Suppressor macrophage treated with lipopolysaccharide for 4 hours (primary cell): ENCODE measurements around the gene DHDH.

Experiments used
- DNase-seq: peaks from one replicate; pipeline ENCODE4 v3.0.0-alpha.2; 2020

Gene DHDH

GRCh38 chr19:48968179-48968661, 34.7 kb downstream of the DHDH start:
- DNase-seq: no peak

DNA sequence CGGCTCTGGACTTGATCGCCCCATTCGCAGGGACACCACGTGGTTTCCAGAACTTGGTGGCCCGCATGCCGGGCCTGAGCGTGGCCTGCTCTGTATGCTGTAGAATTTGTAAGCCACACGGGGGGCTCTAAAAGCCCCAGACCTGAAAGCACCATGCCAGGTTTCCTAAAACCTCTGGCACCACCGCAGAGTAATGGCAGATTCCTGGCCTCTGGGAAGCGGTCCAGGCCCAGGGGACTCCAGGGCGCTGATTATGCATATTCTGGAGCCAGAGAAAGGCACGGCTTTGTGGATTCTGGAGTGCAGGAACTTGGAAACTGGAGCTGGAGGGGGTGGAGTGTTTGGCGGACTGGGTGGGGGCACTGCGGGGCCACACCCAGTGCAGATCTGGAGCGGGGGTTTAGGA, 35.3 kb downstream of the DHDH start:
- DNase-seq: no peak

DNA sequence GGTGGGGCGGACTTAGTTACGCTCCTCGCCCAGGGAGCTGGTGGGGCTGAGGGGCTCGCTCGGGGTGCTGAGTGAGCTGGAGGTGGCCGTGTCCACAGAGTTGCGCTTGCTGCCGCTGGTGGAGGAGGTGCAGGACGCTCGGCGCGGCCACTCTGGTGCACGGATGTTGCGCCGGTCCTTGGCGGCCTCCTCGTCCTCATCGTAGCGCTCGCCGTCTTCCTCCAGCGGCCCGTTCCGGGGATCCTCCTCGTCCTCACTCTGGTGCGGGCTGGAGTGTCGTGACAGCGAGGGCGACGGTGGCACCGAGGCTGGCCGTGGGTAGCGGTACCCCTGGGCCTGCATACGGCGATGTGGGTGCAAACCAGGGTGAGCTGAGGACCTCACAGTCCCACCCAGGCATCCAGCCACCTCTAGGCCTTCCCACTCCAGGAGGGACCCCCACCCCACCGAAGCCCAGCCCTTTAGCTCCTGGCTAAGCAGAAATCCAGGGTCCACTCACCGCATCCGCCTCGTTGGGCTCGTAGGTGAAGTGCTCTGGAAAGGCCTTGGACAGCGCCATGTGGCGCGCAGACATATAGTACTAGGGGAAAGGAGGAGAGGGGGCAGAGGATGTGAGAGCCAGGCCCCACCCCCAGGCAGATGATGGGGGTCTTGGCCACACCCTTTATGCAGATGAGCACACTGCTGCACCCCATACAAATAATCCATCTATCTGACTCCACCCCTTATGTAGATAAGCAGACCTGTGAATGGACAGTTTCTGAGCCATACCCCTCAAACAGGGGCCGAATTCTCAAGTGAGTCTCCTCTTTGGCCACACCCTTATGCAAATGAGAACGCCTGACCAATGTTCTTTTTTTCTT, 36.0 kb downstream of the DHDH start:
- DNase-seq: no peak

GRCh38 chr19:48970139-48970766, 36.8 kb downstream of the DHDH start:
- no peak for DNase-seq

DNA sequence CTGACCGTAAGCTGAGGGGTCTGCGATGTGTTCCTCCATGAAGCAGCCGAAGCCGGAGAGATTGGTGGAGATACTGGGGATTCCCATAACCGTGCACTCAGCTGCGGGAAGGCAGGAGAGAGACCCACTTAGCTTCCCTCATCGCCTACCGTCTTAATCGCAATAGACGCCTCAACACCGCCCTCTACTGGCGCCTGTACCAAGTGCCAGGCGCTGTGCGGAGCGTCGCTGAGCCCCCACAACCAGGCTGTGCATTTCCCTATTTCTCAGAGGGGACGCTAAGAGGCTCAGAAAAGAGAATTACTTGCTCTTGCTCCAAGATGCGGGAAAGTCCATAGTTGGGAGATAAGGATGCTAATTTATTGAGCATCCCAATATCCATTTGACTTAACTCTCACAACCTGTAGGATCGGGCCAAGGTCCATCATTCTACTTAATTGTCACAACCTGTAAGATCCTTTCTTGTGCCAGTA, 37.5 kb downstream of the DHDH start:
- peak; percentile 94 for DNase-seq

DNA sequence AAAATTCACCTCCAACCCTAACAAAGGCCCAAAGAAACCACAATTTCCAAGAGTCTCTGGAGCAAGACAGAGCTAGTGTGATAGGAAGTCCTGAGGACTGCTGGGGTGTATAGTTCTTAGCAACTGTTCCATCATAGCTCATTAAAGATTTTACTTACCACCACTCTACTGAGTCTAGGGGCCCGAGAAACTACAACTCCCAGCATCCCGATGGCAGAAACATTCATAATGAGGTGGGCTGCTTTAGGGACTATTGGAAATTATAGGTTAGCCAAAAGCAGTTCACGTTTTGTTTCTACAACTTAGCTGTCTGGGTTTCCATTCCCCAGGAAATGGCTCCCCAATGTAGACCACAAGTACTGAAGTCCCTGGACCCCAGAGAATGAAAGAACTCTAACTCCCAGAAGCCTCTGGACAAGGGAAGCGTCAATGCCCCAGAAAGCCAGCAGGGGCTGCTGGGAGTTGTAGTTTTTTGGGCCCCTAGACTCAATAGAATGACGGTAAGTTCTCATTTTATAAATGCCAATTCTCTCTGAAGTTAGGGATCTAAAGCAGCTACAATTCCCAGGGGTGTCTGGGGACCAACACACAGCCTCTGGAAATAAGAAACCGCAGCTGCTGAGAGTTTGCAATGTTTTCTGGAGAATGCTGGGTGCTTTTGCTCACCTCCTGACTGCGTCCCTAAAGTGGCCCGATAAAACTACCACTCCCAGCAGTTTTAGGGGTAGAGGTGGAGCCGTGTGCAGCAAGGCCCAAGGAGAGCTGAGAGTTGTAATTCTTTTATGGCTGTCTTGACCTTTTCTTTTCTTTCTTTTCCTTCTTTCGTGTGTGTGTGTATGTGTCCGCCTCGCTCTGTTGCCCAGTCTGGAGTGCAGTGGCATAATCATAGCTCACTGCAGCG, 42.7 kb downstream of the DHDH start:
- DNase-seq: no peak

GRCh38 chr19:48977061-48977460, 43.6 kb downstream of the DHDH start:
- DNase-seq: no peak

DNA sequence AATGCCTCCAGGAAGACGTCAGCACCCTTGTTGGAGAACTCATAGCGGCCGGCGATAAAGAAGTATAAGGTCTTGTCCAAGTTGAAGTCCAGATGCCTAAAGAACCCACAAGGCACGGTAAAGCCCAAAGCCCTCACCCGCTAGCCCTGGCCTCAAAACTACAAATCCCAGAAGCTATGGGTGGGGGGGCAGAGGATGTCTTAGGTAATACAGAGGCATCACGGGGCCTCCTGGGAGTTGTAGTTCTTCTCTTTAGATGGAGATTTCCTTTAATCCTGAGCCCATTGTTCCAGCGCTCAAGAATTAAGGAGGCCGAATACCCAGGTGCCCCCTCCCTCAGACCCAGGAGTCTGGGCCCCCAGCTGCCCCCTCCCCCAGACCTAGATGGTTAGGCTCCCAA, 48.8 kb downstream of the DHDH start:
- no peak for DNase-seq

DNA sequence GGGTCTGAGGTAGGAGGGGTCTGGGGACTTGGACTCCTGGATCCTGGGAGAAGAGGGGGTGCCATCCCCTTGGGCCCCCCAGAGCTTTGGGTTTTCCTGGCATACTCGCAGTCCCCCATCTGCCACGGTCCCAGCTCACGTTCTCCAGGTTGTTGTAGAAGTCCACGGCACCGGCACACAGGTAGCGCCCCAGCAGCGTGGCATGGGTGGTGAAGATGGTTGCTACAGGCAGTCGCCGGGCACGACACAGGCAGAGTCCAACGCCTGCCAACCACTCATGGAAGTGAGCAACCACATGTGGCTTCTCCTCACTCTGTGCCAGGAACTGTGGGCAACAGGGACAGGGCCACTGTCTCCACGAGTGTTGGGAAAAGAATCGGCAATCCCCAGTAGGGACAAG, 52.2 kb downstream of the DHDH start:
- no peak for DNase-seq

DNA sequence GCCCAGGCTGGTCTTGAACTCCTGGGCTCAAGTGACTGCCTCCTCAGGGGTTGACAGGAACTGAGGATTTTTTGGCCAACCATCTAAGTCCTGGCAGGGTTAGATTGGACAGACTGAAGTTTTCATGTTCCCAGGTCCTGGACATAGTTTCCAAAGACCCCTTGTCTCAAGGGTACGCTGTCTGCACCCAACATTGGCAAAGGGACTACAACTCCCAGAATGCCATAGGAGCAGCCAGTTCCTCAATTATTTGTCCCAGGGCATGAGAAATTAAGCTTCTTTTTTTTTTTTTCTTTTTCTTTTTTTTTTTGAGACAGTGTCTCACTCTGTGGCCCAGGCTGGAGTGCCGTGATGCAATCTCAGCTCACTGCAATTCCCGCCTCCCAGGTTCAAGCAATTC, 52.7 kb downstream of the DHDH start:
- no peak for DNase-seq

- no peak for DNase-seq
Observed at GRCh38 chr19:48987323-48987722, 53.8 kb downstream of the DHDH start.

DNA sequence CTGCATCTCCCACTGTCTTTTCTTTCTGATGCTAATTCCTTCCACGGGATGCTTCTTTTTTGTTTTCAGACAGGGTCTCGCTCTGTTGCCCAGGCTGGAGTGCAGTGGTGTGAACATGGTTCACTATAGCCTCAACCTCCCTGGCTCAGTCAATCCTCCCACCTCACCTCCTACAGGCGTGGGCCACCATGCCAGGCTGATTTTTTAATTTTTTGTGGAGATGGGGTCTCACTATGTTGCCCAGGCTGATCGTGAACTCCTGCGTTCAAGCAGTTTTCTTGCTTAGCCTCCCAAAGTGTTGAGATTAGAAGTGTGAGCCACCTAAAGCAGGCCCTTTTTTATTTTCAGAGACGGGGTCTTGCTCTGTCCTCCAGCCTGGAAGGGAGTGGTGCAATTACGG, 54.8 kb downstream of the DHDH start:
- DNase-seq: no peak

DNA sequence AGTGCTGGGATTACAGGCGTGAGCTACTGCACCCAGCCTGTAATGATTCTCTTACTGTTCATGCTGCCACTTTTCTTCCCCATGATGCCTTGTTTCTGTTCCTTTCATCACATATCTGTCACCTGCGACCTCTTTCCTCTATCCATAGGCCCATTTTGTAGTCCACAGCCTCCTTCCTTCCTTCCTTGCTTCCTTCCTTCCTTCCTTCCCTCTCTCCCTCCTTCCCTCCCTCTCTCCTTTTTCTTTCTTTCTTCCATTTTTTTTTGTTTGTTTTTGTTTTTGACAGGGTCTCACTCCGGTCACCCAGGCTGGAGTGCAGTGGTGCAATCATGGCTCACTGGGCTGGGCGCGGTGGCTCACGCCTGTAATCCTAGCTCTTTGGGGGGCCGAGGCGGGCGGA, 55.4 kb downstream of the DHDH start:
- no peak for DNase-seq

- DNase-seq: no peak
Observed at GRCh38 chr19:48989701-48990291, 56.3 kb downstream of the DHDH start.

DNA sequence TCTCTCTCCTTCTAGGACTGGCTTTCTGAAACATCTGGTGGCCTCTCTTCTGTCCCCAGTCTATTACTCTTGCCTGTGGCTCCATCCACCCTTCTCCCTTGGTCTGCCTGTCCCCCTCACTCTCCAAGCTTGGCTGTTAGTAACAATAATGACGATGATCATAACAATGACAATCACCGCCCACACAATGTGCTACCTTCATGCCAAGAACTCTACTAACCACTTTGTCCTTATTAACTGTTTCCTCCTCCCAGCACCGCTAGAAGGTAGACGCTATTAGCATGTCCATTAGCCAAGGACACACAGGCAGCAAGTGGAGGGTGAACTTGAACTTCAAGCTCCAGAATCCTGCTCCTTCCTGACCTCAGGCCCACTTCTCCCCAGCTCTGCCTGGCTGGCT, 56.9 kb downstream of the DHDH start:
- DNase-seq: no peak

GRCh38 chr19:48991011-48991609, 57.6 kb downstream of the DHDH start:
- no peak for DNase-seq

DNA sequence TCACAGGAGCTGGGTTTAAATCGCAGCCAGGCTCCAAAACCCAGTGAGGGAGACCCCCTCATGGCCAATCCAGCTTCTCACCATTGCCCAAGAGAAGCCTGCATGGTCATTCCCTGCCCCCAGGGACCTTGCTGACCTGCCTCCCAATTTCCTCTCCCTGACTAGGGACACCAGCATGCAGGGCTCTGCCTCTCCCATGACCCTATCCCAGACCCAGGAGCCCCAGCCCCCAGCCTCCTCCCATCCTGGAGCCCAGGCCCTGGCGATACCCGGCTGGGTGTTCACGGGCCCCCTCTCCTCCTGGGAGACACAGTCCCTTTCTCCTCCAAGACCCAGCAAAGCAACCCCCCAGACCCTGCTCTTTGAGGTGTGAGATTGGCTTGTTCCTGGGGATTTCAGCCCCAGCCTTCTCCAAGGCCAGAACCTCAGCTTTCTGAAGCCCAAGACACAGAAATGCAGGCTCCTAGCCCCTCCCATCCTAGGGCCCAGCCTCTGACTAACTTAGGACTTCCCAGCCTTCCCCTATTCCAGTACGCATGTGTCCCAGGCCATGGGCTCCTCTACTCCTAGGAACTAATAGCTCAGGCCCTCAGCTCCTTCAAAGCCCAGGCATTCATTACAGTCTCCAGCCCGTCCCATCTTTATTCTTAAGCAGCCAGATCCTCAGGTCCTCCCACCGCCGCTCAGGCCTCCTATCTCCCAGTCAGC, 58.5 kb downstream of the DHDH start:
- peak; percentile 86 for DNase-seq

DNA sequence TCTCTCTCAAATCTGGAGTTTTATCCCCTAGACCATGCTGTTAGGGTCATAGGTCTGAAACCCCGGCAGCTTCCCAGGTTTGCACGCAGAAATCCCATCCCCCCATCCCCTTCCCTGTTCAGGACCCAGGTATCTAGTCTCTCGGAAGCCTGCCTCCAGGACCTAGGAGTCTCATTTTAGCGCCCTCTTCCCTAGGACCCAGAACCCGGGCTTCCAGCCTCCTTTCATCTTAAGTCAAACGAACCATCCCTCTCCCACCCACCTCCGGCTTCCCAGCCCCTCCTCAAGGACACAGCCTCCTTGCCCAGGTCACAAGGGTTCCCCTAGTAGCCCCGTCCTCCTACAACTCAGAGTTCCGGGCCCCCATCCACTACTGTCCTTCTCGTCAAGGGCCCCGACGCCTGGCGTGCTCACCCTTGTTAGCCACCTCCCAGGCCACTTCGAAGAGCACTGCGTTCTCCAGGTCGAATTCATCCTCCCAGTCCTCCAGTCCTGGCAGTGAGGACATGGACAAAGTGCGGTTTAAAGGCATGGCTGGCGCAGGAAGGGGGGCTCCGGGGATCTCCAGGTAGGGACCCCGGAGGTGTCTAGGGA, 59.2 kb downstream of the DHDH start:
- DNase-seq: peak; percentile 24

DNA sequence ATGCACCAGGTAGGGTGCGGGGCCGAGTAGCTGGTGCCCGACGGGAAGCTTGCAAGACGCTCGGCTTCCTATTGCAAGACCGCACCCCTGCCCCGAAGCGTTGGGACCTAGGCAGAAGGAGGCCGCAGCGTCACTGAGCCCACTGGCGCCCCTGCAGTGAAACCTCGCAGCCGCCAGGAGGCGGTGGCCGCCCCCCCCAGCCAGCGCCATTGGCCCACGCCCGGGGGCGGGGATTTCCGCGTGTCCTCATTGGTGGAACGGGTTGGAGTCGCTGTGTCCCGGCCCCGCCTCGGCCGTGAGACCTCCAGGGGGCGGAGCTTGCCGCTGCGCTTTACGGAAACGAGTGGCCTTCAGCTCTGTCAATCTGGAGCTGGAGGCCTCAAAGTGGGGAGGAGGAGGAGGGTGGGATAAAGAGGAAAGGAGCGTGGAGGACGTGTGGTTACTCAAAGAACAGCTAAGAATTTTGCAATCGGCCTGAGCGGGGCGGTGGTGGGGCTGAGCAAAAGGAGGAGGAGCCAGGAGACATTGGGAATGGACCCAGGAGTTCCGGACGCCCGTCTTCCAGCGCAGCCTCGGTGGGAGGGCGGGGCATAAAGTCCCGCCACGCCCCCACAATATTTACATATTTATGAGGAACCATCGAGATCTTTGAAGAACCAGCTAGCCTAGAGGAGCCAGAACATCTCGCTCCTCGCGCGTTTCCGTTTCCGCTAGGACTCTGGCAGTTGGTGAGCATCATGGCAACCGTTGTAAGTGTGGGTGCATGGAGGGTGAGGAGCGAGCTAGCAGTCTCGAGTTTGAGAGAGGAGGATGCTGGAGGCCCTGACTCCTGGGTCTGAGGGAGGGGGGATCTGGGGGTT, 59.9 kb downstream of the DHDH start, which contains the start of the genes GYS1 and RUVBL2:
TSS of gene GYS1 (minus strand) at position 135 of the 860 bp plus-strand sequence. CDS start 197 bp downstream, outside the sequence.
TSS of gene RUVBL2 (plus strand) at position 713 of the 860 bp plus-strand sequence. CDS start at position 738, 25 bp downstream.
- DNase-seq: peak; percentile 100

- no peak for DNase-seq
Observed at GRCh38 chr19:48994035-48994386, 60.5 kb downstream of the DHDH start.
